CD4-positive, alpha-beta T cell (primary cell): ENCODE measurements around the gene DNMT1. TPM values are rescaled to one million over a fixed set of nuclear protein-coding genes. Genes with fewer than 3 reads are reported as not detected.

ENCODE experiments used
- ATAC-seq: fragments of 200-7000 bp; cut with Tn5 transposase; one replicate; pipeline ENCODE4 v1.10.0; 2022; ENCODE audit warnings: mild to moderate bottlenecking; ENCODE audit not compliant: poor library complexity
- CTCF ChIA-PET: fragments of 350-600 bp; sonication (Branson Sonifier 250); formaldehyde crosslinking; loops from one replicate; lab custom pipeline; 2021; ENCODE audit warnings: antibody characterized with exemption, inconsistent platforms; lab: Charles Lee
- POLR2A ChIA-PET: fragments of 350-600 bp; sonication (Branson Sonifier 250); formaldehyde crosslinking; loops from one replicate; lab custom pipeline; 2021; ENCODE audit warnings: antibody characterized with exemption, inconsistent platforms; lab: Charles Lee
- DNase-seq, 14 experiments: peaks; one replicate each; pipeline ENCODE4 v3.0.0-alpha.2; 2013 to 2020; ENCODE audit warnings: mixed read lengths in 2 of 14
- H3K27ac ChIP-seq, 2 donors: one replicate each; pipeline versions ENCODE4 v1.5.1 to v1.7.0; 2013; ENCODE audit warnings: low read length in 2 of 2, low read depth in 1 of 2, mild to moderate bottlenecking in 1 of 2
- H3K27me3 ChIP-seq, 2 experiments: 1 replicate in 1 of 2; 2 replicates in 1 of 2; pipeline versions ENCODE4 v1.6.1 to v1.7.0; 2013; ENCODE audit warnings: low read length in 2 of 2, control low read depth in 1 of 2, mild to moderate bottlenecking in 1 of 2, moderate library complexity in 1 of 2; ENCODE audit not compliant: insufficient read depth in 2 of 2, control insufficient read depth in 1 of 2
- H3K36me3 ChIP-seq: one replicate; pipeline ENCODE4 v1.6.1; 2013; ENCODE audit warnings: low read length, control low read depth; ENCODE audit not compliant: insufficient read depth
- H3K4me1 ChIP-seq: one replicate; pipeline ENCODE4 v1.6.1; 2013; ENCODE audit warnings: low read length, control low read depth; ENCODE audit not compliant: insufficient read depth
- H3K4me3 ChIP-seq: one replicate; pipeline ENCODE4 v1.5.1; 2013; ENCODE audit warnings: mild to moderate bottlenecking, low read length, moderate library complexity
- H3K9me3 ChIP-seq, 2 experiments: 1 replicate in 1 of 2; 2 replicates in 1 of 2; pipeline versions ENCODE4 v1.6.1 to v1.7.0; 2013; ENCODE audit warnings: low read length in 2 of 2, mild to moderate bottlenecking in 2 of 2, control low read depth in 1 of 2, moderate library complexity in 1 of 2; ENCODE audit not compliant: control insufficient read depth in 1 of 2, insufficient read depth in 1 of 2
- H3K27ac Mint-ChIP-seq: one replicate; pipeline ENCODE4 v1.8.0; 2020; ENCODE audit warnings: mixed read lengths
- H3K27me3 Mint-ChIP-seq: one replicate; pipeline ENCODE4 v1.8.0; 2021; ENCODE audit warnings: mixed read lengths
- H3K36me3 Mint-ChIP-seq: one replicate; pipeline ENCODE4 v1.8.0; 2021; ENCODE audit warnings: low read depth, mixed read lengths
- H3K4me1 Mint-ChIP-seq: one replicate; pipeline ENCODE4 v1.8.0; 2021; ENCODE audit warnings: low read depth, mixed read lengths
- H3K4me3 Mint-ChIP-seq: one replicate; pipeline ENCODE4 v1.8.0; 2020; ENCODE audit warnings: mild to moderate bottlenecking, mixed read lengths
- H3K9me3 Mint-ChIP-seq: one replicate; pipeline ENCODE4 v1.8.0; 2020; ENCODE audit warnings: mixed read lengths
- intact Hi-C, 2 experiments: fragments of 100-400 bp; cut with DNase I in 1 of 2; cut with micrococcal nuclease in 1 of 2; formaldehyde crosslinking; loops; one replicate each; pipeline versions ENCODE4 v1.15.1 to v1.9.0; 2023 to 2025; cut with DNase I, micrococcal nuclease
- total RNA-seq, 174 experiments: library from RNA in 2 of 174; stranded (reverse) in 2 of 174; gene quantifications; one replicate each; pipeline ENCODE4 v1.2.3 and lab custom pipeline; 2021 to 2026
- TF ChIP-seq, protein P1 (sequence below): fragments of 200-600 bp; IDR thresholded peaks from one replicate; pipeline ENCODE4 v1.8.0; 2022; ENCODE audit warnings: antibody characterized with exemption, mild to moderate bottlenecking

Gene DNMT1
- total RNA-seq, 2 experiments from 2014 or later: 159 to 160 TPM

DNA sequence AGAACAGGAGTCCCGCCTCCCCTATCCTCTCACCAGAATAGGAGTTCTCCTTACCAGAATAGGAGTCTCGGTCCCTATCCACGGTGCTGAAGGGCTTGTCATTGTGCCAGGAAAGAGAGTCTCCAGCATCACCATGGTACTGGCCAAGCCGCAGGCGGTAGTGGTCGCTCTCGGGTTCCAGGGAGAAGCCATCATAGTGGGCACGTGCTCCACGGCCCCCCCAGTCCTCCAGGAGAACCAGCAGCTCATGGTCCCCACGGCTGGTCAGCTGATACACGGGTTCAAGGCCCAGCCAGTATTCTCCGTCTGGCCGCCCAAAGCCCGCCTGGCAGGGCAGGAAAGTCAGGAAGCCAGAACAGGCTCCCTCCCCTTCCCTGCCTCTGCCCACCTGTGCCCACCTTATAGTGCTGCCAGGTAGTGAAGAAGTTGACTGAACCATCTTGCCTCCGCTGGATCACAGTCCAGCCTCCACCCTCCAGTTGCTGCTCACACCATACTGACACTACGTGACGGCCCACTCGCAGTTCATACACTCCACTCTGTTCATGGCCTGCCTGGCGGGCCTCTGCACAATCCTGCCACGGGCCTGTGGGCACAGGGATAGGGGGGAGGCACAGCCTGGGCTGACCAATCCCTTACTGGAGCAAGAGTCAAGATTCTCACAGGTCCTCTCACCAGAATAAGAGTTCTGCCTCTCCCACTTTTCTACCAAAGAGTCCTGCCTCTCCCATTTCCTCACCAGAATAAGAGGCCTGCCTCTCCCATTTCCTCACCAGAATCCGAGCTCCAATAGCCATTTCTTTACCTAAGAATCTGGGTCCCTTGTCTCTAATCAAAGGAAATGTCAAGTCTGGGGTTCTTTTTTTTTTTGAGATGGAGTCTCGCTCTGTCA lies 101.2 kb downstream of the DNMT1 start:
- no peak overlapping the region for H3K27ac Mint-ChIP-seq

DNA sequence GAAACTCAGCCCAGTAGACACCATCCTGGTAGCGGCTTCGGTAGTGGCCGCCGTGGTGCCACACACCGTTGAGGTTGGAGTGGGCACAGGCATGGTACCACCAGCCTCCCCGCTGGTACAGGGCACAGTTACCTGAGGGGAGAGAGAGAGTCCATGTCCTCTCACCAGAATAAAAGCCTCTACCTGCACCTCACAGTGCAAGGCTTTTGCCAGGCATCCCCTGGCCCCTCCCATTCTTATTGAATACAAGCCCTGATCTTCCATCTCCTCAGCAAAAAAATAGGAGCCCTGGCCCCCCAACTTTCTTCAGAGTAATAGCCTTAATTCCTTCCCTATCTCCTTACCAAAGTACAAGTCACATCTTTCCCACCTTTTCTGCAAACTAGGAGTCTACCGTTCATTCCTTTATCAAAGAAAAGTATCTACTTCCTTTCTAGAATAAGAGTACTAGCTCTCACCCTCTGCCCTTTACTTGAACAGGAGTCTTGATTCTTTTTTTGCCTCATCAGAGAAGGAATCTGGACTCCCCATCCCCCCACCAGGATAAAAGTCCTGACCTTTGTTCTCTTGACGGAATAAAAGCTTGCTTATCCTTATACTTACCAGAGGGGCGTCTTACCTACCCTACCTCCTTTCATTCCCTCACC lies 102.0 kb downstream of the DNMT1 start:
- H3K27me3 Mint-ChIP-seq: no peaks in the 10 kb centered on the region
- no peak for DNase-seq
- ATAC-seq: no peak
- peaks cover 53% of the 10 kb centered on the region for H3K36me3 Mint-ChIP-seq
- Histone ChIP-seq H3K4me1 (peaks cover 21% of the 10 kb centered on the region), H3K27ac (no peak overlapping the region), H3K27me3 (no peaks in the 10 kb centered on the region), H3K4me3 (no peak overlapping the region), H3K9me3 (peaks cover 0 to 8% of the 10 kb centered on the region in 2 experiments), H3K36me3 (peaks cover 41% of the 10 kb centered on the region)
- peaks cover 10% of the 10 kb centered on the region for H3K4me1 Mint-ChIP-seq
- no peak overlapping the region for H3K4me3 Mint-ChIP-seq
- ChIA-PET CTCF (interaction anchor here (0.6 to 1.5 kb wide), 2 partner anchors 20 to 85 kb away, joined by 3 to 4 read pairs; no protein-coding TSS in a partner anchor), POLR2A (no interaction called here)
- H3K9me3 Mint-ChIP-seq: no peaks in the 10 kb centered on the region
- TF ChIP-seq, protein P1, sequence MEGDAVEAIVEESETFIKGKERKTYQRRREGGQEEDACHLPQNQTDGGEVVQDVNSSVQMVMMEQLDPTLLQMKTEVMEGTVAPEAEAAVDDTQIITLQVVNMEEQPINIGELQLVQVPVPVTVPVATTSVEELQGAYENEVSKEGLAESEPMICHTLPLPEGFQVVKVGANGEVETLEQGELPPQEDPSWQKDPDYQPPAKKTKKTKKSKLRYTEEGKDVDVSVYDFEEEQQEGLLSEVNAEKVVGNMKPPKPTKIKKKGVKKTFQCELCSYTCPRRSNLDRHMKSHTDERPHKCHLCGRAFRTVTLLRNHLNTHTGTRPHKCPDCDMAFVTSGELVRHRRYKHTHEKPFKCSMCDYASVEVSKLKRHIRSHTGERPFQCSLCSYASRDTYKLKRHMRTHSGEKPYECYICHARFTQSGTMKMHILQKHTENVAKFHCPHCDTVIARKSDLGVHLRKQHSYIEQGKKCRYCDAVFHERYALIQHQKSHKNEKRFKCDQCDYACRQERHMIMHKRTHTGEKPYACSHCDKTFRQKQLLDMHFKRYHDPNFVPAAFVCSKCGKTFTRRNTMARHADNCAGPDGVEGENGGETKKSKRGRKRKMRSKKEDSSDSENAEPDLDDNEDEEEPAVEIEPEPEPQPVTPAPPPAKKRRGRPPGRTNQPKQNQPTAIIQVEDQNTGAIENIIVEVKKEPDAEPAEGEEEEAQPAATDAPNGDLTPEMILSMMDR: no peak
- intact Hi-C loops: no loop called here
- no peak overlapping the region for H3K27ac Mint-ChIP-seq

More for the DNA sequence above, 101.2 kb downstream of the DNMT1 start:
- H3K9me3 ChIP-seq: peaks cover 0 to 8% of the 10 kb centered on the region in 2 experiments
- TF ChIP-seq, protein P1: no peak
- H3K4me3 Mint-ChIP-seq: no peak overlapping the region
- ATAC-seq: no peak
- H3K27me3 ChIP-seq: no peaks in the 10 kb centered on the region
- no peaks in the 10 kb centered on the region for H3K9me3 Mint-ChIP-seq
- no peak overlapping the region for H3K27ac ChIP-seq
- peaks cover 10% of the 10 kb centered on the region for H3K4me1 Mint-ChIP-seq
- peaks cover 28% of the 10 kb centered on the region for H3K4me1 ChIP-seq
- peaks cover 41% of the 10 kb centered on the region for H3K36me3 ChIP-seq
- no peaks in the 10 kb centered on the region for H3K27me3 Mint-ChIP-seq
- ChIA-PET POLR2A (interaction anchor here (0.9 kb wide), 1 partner anchor 13 kb away, joined by 5 read pairs; the partner anchor contains the start of gene PPAN), CTCF (interaction anchor here (1.5 kb wide), 1 partner anchor 19 kb away, joined by 4 read pairs; no protein-coding TSS in a partner anchor)
- H3K36me3 Mint-ChIP-seq: peaks cover 53% of the 10 kb centered on the region
- DNase-seq: no peak
- intact Hi-C loops: no loop called here
- no peak overlapping the region for H3K4me3 ChIP-seq

DNA sequence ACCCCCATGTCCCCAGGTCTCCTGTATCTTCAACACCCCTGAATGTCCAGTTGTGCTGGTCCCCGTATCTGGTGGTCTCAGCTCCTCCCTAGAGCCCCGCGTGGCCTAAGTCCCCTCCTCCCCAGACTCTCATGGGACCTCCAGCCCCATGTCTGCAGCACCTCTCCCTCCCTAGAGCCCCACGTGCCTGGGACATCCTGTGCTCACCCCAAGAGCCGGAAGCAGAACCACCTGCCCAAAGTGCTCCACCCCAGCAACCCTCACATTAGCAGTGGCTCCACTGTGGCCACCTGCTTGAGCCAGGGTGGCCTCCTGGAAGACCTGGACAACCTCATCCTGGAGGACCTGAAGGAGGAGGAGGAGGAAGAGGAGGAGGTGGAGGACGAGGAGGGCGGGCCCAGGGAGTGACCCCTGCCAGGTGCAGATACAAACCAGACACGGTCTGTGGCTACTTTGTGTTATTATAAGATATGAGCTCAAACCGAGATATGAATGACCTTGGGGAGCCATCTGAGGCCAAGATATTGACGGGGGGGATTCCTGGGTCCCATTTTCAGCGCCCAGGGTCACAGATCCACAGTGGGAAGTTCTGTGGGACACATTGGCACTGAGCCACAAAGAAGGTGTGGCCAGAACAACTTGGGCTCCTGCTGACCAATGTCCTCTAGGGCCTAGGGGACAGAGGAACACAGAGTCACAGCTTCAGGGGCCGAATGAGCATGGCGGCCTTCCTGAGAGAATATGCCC lies 102.7 kb downstream of the DNMT1 start:
- Mint-ChIP-seq H3K27me3 (no peaks in the 10 kb centered on the region), H3K36me3 (peaks cover 60% of the 10 kb centered on the region), H3K9me3 (no peaks in the 10 kb centered on the region), H3K27ac (no peak overlapping the region), H3K4me3 (no peak overlapping the region), H3K4me1 (peaks cover 11% of the 10 kb centered on the region)
- H3K9me3 ChIP-seq: peaks cover 0 to 8% of the 10 kb centered on the region in 2 experiments
- ChIA-PET CTCF (interaction anchor here (0.6 to 1.5 kb wide), 2 partner anchors 20 to 85 kb away, joined by 3 to 4 read pairs; no protein-coding TSS in a partner anchor), POLR2A (no interaction called here)
- no peak overlapping the region for H3K4me3 ChIP-seq
- H3K27me3 ChIP-seq: no peaks in the 10 kb centered on the region
- TF ChIP-seq, protein P1: no peak
- H3K36me3 ChIP-seq: peaks cover 41% of the 10 kb centered on the region
- no peak overlapping the region for H3K27ac ChIP-seq
- ATAC-seq (no peak), DNase-seq (no peak)
- intact Hi-C loops: no loop called here
- peaks cover 23% of the 10 kb centered on the region for H3K4me1 ChIP-seq
